Stimulated activated CD8-positive, alpha-beta memory T cell treated with anti-CD3 and anti-CD28 coated beads, Interleukin-4, amount 100 ng/mL, for 48 hours (primary cell): ENCODE measurements around the gene RNPS1.
"Not testable (repeated sequence)": the region's sequence is repeated elsewhere in the genome, so short reads cannot be mapped to it uniquely, and the experiment has no call there.

Experiments
- DNase-seq: peaks from one replicate; pipeline ENCODE4 v3.0.0-alpha.2; 2020

The RNPS1 gene

DNA sequence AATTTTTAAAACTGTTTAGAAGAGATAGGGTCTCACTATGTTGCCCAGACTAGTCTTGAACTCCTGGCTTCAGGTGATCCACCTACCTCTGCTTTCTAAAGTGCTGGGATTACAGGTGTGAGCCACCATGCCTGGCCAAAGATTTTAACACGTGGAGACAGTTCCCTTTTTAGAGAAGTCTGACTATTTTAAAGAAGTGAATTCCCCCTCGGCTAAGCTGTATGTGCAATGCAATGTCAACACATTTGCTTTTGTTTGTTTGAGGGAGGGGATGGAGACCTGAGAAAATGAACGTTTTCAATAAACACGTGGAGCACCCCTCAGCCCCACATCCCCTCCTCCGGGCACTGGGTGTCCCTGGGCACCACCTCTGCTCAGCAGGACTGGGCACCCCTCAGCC is 14.3 kb upstream of the RNPS1 start:
- no peak for DNase-seq

DNA sequence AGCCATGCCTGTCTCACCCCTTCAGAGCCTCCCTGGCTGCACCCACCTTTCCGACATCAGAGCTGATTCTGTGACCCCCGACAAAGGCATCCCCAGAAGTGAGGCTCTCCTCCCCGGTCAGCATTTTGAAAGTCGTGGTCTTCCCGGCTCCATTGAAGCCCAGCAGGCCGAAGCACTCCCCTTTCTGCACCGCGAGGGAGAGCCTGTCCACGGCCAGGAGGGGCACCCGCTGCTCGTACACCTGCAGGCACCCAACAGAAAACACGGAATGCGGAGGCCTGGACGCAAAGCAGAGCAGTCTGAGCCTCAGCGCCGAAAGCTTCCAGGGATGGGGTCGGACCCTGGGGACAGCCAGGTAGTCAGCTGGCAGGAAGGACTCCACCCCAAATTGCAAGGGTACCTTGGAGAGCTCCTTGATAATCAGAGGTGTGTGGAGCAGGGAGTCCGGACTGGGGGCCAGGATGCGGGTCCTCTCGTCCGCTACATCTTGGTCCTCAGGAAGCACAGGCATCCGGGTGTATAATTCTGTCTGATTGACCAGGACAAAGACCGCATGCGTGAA is 13.1 kb upstream of the RNPS1 start:
- DNase-seq = no peak

DNA sequence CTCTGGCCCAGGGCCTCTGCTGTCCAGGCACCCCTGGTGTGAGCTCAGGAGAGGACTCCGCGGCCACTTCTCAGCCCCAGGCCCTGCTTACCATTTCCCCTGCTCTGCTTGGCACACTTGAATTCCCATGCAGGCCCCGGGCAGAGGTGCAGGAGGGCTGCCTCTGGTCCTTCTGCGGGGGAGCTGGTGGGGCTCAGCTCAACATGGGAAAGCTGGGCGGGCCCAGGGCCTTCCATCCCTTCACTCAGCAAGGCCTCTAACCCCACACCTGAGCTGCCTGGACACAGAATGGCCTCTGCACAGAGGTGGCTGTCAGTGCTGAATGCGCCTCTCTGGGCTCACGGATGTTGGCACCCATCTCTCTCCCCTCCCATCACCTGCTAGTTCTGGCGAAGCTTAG is 12.5 kb upstream of the RNPS1 start:
- DNase-seq = no peak

DNA sequence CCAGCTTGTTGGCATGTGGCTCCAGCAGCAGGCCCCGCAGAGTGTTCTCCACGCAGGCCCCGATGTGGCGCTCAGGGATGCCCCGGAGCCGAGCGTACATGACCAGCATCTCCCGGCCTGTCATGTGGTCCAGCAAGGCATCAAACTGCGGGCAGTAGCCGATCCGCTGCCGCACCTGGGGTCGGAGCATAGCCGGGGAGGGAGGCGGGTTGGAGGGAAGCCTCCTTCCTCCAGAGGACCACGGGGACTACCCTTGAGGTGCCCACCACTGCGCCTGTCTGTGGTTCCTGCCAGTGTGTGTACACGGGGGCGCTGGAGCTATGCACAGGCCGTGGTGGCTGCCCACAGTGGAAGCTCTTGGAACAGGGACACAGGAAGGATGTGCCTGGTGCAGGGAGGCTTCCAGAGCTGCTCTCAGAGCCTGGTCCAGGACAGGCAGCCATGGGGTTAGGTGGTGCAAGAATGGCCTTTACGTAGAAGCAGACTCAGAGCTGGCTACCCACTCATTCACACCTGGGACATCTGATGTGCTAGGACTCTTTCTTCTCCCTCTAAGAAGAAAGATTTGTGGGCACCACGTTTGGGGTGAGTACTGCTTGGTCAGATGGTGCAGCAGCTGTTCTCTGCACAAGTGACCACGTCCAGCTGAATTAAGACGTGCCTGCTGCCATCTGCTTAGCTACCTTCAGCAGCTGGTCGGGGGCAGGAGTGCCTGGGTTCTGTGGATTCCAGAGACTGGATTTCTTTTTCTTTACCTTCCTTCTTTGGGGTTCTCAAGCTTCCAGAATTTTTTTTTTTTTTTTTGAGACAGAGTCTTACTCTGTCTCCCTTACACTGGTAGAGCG is 11.3 kb upstream of the RNPS1 start:
- no peak for DNase-seq

DNA sequence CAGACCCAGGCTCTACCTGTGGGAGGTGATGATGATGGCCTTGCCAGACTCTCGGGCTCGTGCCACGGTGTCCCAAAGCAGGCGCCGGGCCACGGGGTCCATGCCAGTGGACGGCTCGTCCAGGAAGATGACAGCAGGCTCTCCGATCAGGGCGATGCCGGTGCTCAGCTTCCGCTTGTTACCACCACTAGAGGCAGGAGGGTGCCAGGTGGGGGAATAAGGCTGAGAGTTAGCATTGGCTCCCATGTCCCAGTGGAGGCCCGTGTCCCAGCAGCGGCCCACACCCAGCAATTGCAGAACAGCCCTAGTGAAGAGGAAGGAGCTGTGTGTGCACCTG is 10.3 kb upstream of the RNPS1 start:
- DNase-seq = no peak

DNA sequence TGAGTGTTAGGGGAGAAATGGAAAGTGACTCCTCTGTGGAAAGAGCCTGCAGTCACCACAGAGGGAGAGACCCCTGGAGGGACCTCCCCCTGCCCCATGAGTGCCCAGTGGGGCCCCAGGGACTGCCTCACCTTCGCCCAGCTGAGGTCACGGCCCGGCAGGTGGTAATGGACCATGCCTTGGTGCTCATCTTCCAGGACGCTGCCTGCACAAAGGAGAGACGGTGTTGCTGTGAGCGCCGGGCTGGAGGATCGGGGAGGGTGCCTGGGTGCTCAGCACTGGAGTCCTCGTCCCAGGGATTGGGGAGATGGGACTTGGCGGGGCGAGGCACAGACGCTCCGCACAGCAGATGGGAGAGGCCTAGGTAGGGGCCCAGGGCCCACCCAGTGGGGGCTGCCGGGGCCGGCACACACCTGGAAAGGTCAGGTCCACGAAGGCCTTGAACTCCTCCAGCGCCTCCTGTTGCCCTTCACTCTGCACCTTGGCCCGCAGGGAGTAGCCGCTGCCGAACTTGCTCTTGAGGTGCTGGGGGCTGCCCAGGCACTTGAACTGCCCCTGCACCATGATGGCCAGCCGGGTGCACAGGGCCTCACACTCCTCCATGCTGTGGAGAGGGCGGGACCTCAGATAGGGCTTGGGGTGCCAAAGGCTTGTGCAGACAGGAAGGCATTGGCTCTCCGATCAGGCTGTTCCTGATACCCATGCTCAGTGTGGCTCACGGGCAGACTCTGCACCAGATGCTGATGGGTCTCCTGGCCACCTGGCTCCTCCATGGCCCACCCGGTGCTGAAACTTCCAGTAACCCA is 9.7 kb upstream of the RNPS1 start:
- DNase-seq = no peak

DNA sequence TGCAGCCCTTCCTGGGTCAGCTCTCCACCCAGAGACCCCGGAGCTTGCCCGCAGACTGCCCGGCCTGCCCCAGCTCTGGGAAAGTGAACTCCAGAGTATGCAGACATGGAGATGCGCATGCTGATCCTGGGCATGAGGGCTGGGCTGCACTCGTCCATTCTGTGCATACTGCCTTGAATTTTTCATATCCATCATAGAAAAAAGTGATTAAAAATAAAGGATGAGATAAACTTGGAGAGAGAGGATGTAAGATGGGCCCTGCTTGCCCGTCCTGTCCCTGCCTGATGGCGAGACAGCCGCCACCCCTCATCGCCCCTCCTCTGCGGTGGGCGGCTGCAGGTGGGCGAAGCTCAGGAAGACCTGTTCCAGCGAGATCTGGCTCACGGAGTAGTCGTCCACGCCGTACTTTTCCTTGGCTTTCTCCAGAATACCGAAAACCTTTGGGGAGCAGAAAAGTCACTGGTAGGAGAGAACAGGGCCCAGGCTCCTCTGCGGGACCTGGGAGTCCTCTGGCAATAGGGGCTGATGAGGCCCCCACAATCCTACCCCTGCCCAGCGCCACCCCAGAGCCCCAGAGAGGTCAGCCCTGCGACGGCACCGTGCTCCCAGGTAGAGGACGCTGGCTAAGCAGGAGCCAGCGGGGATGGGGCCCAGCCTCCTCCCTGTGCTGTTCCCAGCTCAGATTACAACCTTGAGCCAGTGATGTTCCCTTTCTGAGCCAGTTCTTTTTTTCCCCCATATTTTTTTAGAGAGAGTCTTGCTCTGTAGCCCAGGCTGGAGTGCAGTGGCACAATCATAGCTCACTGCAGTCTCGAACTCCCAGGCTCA is 8.7 kb upstream of the RNPS1 start:
- no peak for DNase-seq

DNA sequence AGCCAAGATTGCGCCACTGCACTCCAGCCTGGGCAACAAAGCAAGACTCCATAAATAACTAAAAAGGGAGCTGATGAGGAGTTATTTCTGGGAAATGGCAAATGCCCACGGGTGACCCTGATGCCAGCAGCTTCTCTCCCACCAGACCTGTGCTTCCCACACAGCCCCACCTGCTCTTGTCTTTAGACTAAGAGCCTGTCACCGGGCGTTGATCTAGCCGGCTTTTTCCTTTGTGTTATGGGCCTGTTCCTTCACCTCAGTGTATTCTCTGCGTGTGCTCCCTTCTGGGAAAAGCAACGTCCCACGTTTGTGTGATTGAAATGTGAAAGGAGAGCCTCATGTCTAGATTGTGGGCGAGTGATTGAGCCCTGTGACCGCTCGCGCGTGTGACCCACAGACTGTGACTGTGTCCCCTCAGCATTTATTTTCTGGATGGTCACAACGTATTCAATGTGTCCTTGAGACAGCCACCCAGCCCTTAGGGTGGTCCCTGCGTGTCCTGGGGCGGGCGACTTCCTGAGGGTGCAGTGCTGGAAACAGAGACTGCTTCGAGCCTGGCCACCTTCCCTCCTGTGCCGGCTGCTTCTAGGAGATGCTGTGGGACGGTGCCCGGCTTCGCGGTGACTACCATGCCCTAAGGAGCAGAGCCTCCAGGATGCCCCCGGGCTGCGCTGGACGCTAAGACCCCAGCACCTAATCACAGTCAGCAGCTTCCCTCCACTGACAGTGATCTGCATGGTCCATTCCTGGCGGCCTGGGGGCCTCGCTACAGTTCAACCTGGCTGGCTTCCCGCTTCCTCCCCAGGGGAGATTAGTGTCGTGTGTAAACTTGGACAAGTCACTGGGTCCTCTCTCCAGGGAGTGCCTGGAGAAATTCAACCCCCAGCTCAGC is 7.8 kb upstream of the RNPS1 start:
- DNase-seq = no peak

DNA sequence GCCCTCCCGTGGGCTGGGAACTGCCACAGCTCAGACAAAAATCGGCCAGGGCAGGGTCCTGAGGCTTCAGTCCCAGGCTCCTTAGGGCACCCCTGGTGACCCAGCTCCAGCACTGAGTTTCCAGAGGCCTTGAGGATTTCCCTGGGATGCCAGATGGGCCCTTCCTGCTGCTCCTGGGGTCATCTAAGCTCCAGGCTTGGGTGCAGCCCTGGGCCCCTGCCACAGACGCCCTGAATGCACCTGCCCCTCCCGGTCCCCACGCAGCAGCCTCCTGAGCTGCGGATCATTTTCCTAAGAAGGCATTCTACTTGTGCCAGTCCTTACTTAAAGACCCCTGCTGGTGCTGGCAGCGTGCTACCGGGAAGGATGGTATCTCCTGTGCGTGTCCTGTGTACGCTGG is 6.0 kb upstream of the RNPS1 start:
- no peak for DNase-seq

DNA sequence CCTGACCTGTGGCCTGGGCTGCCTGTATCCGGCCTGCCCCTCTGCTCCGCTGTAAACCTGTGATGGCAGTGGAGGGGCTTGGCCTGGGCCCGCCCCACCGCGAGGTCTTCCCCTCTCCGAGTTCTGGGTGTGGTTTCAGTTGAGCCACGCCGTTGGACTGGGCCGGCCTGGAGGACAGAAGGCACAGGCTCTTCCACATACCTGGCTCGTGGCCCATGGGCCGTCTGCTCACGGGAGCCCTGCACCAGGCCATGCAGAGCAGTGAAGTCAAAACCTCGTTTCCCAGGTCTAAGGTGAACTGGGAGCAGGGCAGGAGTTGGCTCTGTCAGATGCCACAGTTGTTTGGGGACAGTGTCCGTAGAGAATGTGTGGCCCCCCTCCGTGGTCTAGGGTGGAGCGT is 5.6 kb upstream of the RNPS1 start:
- DNase-seq = no peak

DNA sequence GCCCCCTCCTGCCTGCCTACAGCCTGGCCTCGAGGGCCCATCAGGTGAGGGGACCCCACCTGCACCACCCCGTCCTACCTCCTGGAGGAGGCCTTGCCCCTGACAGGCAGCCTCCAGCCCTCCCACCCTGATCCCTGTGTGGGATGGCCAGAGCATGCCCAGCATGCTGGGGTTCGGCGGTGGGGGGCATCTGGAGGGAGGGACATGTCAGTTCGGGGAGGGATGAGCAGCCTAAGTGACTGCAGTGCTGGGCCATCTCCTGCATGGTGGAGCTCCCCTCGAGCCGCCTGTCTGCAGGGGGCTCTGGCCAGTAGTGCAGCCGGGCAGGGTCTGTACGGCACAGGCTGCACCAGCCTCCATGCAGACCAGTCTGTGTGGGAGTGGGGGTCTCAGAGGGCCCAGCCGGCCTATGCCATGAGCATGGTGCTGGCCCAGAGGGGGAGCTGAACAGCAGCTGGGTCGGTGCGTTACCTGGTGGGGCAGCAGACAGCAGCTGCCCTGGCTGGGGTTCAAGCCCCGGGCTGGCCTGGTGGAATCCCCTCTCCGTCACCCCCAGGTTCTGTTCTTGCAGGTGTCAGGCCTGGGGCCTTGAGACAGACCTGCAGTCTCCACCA is 4.0 kb upstream of the RNPS1 start:
- DNase-seq = no peak

DNA sequence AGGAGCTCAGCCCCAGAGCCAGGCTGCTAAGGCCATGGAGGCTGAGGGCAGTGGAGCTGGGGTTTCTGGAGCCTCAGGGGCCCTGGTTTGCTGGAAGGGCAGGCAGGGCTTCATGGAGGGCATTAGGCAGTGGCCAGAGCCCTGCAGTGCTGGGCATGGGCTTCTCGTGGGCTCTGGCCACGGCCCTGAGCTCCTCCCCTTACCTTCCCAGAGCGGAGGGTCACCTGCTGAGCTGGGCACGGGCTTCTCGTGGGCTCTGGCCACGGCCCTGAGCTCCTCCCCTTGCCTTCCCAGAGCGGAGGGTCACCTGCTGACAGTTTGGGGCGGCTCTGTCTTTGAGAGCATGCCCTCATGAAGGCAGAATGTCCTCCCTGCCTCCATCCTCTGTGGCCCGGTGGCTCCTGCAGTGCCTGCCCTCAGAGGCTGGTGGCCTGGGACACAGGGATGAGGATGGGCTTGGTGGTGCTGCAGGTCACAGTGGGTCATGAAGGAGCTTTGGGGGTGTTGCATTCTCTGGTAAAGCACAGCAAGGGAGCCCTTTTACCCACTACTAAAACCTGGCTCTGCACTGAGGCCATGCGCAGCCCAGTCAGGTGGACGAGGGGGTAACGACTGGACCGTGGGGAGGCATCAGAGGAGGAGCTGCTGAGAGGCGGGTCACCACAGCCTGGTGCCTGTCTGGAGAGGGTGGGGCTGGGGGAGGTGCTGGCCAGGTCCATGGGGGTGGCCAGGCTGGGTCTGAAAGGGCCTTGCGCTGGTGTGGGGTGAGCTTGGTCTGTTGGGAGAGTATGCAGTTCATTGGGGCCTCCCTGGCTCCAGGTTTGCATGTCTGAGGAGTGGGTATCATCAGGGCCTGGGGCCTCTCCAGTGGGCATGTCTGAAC is 2.9 kb upstream of the RNPS1 start:
- DNase-seq = no peak

DNA sequence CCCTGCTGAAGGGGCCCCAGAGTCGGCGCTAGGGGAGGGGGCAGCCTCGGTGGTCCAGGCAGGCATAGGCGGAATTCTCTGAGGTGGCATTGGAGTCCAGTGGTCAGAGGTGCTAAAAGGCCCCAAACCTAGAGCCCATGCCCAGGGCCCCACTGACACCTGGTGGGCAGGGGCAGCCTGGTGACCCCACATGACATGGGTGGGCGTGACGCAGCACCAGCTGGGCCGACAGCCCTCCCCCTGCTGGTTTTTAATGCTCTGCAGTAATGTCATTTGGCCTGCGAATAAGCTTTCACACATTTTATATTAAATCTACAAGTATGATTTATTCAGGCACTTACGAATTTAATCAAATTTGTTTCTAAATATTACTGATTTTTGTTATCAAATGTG is 2.1 kb upstream of the RNPS1 start:
- DNase-seq = no peak

DNA sequence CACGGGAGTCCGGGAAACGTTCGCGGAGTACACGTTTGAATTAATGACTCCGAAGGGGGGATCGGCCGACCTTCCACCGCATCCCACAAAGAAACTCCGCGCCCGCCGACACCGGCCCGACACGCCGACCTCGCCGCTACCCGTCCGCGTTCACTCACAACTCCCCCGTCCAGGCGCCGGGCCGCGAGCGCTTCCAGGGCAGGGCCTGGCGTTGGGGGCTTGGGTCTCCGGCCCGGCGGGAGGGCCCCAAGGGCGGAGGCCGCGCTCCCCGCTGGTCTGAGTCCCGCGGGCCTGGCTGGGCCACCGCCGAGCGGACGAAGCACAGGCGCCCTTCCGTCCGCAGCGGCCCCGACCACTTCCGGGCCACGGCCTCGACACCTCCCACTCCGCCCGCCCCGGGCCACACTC is 417 bp downstream of the RNPS1 start:
- not testable (repeated sequence) for DNase-seq

DNA sequence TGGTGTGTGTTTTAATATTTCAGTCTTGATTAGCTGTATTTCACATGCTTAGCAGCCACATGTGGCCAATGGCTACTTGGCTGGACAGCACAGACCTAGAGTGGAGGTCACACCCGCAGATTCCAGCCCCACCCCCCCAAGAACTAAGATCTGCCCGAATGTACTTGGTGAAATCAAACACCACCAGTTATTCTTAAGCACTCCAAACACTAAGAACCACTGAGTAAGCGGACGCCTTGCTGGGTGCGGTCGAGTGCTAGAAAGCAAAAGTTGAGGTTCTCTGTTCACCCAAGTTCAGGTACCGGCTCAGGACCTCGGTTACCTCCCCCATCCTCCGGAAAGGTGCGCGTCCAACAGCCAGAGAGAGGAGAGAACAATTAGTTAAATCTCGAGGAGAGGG is 1.0 kb downstream of the RNPS1 start:
- DNase-seq = not testable (repeated sequence)

DNA sequence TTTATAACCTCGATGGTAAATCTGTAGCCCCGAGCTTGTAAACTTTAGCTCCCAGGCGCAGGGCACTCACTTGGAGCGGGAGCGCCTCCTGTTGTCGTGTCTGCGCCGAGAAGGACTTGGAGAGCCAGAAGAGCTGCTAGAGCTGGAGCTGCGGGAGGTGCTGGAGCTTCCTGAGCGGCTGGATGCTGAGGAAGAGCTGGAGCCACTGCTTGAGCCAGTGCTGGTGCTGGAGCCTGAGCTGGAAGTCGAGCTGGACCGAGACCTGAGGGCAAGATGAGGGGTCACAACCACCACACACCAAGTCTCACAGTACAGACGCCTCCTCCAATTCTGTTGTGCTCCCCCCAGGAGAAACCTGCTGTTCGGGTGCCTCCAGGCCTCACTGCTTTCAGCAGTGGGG is 4.9 kb downstream of the RNPS1 start:
- DNase-seq = not testable (repeated sequence)

DNA sequence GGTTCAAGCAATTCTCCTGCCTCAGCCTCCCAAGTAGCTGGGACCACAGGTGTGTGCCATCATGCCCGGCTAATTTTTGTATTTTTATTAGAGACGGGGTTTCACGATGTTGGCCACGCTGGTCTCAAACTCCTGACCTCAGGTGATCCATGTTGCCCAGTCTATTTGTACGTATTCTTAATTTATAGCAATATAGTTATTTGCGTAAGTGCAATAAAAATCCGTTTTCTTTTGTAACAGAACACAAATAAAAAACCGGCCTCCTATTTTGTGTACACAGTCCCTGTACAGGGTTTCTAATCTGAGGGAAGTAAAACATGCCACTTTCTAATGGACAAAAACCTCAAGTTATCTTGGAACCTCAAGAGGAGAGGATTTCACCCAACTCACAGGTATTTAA is 7.7 kb downstream of the RNPS1 start:
- no peak for DNase-seq

DNA sequence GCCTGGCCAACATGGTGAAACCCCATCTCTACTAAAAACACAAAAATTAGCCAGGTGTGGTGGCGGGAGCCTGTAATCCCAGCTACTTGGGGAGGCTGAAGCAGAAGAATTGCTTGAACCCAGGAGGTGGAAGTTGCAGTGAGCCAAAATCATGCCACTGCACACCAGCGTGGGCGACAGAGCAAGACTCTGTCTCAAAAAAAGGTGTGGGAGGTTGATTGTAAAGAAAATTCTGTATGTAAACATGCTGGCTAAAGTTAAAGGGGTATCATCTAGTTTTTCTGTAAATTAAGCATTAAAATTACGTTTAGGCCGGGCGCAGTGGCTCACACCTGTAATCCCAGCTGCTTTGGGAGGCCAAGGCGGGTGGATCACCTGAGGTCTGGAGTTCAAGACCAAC is 9.4 kb downstream of the RNPS1 start:
- not testable (repeated sequence) for DNase-seq

DNA sequence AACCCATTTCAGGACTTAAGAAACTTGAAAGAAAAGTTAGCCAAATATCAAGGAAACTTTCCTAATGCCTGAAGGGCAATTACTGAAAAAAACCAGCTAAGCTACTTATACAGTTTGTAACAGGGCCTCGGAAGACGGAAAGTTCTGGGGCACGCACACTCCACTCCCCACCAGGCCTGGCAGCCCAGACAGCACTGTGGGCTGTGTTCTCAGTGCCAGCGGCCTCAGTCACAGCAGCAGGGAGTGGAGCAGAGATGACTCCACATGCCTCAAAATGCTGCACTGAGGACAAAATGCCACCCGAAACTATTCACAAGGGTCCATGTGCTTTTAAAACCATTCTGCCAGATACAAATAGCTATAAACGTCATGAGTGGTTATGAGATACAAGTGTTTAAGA is 10.2 kb downstream of the RNPS1 start:
- no peak for DNase-seq

DNA sequence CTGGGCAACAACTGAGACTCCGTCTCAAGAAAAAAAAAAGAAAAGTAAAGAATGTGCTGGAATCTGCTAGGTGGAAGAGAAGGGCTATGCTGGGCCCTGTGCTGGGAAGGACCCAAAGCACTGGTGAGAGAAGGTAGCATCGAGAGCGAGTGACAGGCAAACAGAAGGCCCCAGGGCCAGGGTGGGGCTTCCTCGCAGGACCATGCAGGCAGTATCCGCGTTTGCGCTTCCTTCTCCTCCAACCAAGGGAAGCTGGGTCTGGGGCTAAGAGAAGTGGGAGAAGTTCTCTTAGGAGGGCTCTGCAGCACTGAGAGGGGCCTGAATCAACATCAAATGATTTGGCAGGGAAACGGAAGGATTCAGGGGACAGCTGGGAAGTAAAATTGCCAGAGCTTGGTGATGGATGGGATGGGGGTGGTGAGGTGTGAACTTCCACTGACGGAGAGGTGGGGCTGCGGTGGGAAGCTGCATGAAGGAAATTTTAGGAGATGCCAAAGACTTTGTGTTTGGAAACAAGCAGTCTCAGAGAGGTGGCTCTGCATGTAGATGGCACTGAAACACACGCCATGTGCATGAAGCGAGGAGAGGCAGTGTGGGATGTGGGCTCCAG is 11.3 kb downstream of the RNPS1 start:
- no peak for DNase-seq
